Ammon's horn (tissue), 1 donor: Measurements from ENCODE around the gene SLC41A2.
A peak's percentile ranks its signal among the peaks of the same experiment; 100 is the strongest.
"Not testable (repeated sequence)": the region's sequence is repeated elsewhere in the genome, so short reads cannot be mapped to it uniquely, and the experiment has no call there.

ENCODE experiments used
- DNase-seq: peaks from one replicate; pipeline ENCODE4 v3.0.0-alpha.2; 2016; ENCODE audit warnings: low spot score

Gene SLC41A2, protein sequence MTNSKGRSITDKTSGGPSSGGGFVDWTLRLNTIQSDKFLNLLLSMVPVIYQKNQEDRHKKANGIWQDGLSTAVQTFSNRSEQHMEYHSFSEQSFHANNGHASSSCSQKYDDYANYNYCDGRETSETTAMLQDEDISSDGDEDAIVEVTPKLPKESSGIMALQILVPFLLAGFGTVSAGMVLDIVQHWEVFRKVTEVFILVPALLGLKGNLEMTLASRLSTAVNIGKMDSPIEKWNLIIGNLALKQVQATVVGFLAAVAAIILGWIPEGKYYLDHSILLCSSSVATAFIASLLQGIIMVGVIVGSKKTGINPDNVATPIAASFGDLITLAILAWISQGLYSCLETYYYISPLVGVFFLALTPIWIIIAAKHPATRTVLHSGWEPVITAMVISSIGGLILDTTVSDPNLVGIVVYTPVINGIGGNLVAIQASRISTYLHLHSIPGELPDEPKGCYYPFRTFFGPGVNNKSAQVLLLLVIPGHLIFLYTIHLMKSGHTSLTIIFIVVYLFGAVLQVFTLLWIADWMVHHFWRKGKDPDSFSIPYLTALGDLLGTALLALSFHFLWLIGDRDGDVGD

DNA sequence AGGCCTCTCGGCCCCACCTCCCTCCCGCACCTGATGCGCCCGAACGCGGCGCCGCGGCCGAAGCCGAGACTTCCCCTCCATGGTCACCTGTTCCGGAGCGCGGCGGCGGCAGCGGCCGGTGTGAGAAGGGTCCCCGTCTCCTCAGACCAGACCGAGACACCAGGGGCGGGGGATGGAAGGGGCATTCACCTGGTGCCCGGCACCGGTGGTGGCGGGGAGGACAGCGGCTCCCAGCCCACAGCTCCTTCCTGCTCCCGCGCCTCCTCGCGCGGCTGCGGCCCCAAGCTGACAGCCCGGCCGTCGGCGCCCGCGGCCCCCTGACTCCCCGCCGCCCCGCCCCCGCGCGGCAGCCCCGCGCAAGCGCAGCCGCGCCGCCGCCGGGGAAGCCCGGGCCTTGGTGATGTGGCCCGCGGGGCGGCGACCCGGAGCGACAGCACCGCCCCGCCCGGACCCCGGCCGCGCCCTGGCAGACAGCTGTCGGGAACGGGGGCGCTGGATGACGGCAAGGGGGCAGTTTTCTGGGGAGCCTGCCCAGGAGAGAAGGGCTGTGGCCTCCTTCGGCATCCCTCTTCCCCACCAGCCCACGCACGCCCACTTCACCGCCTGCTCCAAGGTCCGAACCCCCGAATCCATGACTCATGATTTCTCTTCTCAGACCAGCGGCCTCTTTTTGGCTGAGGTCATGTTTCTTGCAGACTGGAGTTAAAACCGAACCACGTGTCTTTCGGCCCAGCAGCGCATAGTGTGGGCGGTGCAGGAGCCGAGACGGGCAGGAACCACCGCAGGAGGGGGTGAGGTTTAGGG lies at the start of gene SLC41A2:
Gene SLC41A2, minus strand, starts transcription at position 290 of the 804 bp plus-strand sequence. CDS start 29,763 bp downstream, outside the sequence.
- peak; percentile 71 for DNase-seq

GRCh38 chr12:105001476-105001875 lies 43.4 kb upstream of the SLC41A2 start:
- no peak for DNase-seq

GRCh38 chr12:104999347-104999685 lies 41.2 kb upstream of the SLC41A2 start:
- DNase-seq = no peak

DNA sequence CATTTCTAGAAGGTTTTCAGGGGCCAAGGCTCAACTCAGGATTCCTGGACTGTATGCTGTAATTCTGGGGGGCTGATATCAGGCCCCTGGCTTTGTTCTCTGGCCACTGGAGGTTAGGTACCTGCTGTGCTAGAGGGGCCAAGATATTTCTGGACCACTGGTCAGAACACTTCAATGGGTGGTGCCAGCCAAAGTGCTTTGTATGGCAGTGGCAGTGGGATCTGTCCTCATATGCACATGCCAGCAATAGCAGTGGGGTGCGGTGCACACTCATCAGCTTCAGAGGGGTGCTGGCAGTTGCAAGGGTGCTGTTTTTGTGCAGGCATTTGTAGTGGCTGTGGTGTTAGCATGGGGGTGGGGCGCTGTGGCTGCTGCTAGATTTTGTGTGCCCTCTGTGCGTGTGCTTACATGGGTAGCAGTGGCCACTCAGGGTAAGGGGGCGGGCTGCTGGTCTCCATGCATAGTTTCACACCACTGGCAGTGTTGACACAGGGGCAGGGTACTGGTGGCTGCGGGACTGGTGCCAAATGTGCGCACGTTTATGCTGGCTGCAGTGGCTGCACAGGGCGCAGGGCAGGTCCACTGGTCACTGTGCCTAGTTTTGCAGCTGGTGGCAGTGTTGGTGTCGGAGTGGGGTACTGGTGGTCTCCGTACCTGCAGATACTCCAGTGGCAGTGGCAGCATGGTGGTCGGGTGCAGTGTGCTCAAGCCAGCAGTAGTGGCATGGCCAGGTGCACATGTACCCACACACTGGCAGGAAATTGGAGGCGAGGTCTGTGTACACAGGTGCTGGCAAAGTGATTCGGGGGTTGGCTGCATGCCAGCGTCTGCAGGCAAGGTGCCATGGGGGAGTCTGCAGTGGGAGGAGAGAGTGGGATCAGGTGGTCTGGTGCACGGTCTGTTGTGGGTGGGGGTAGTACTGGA lies 40.6 kb upstream of the SLC41A2 start:
- no peak for DNase-seq

DNA sequence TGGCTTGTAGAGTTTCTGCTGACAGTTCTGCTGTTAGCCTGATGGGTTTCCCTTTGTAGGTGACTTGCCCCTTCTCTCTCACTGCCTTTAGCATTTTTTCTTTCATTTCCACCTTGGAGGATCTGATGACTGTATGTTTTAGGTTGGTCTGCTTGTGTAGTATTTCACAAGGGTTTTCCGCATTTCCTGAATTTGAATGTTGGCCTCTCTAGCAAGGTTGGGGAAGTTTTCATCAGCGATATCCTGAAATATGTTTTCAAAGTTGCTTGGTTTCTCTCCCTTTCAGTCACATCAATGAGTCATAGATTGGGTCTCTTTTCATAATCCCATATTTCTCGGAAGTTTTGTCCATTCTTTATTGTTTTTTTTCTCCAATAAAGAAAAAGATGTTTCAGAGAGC lies 39.5 kb upstream of the SLC41A2 start:
- no peak for DNase-seq

- DNase-seq = no peak
Observed at GRCh38 chr12:104994336-104994735, 36.2 kb upstream of the SLC41A2 start.

DNA sequence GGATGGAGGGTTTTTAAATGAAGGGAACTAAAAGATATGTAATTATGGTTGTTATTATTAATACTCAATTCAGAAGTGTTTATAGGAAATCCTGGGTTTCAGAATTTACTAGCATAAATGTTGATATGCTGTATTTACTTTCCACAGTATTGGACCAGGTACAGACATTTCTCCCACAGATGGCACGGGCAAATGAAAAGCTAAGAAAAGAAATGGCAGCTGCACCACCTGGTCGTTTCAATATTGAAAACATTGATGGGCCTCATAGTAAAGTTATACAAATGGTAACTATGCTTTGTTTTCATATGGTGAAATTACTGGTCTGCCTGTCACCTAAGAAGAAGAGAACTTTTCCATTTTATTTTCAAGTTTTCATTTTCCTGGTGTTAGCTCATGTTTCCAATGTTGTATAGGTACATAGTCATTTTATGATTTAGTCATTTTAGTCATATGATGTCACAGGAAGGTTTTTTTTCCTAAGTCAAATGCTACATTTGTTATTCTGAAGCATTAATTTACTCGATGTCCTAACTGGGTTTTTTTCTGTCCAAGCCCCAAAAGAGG lies 33.6 kb upstream of the SLC41A2 start:
- DNase-seq = no peak

- no peak for DNase-seq
Observed at GRCh38 chr12:104990950-104991349, 32.9 kb upstream of the SLC41A2 start.

GRCh38 chr12:104986022-104986941 lies 28.2 kb upstream of the SLC41A2 start, which contains the start of gene NOPCHAP1:
Gene NOPCHAP1, plus strand, starts transcription at chr12:104986316. Its CDS starts 37 bp downstream, at chr12:104986353.
- DNase-seq = peak; percentile 96

DNA sequence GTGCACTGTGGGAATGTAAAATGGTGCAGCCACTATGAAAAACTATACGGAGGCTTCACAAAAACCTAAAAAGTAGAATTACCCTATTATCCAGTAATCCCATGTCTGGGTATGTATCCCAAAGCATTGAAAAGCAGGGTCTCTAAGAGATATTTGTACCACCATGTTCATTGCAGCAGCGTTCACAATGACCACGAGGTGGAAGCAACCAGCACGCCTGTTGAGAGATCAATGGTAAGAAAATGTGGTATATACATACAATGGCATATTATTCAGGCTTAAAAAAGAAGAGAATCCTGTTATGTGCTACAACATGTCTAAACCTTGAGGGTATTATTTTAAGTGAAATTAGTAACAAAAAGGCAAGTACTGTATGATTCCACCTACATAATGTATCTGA lies 27.1 kb upstream of the SLC41A2 start:
- no peak for DNase-seq

DNA sequence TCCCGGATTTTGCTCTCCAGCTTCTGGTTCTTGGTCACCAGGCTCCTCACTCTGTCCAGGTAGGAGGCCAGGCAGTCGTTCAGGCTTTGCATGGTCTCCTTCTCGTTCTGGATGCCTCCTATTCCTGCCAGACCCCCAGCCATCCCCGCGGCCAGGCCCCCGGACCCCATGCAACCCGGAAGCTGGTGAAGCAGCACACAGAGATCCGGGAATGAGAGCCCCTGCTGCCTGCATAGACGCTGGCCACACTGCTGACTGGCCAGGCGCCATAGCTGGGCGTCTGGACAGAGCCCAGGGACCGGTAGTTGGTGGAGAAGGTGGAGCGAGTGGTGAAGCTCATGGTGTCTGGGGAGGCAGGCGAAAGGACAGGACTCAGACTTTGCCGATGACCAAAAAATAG lies 19.6 kb upstream of the SLC41A2 start:
- DNase-seq = not testable (repeated sequence)

GRCh38 chr12:104976703-104977102 lies 18.6 kb upstream of the SLC41A2 start:
- no peak for DNase-seq

DNA sequence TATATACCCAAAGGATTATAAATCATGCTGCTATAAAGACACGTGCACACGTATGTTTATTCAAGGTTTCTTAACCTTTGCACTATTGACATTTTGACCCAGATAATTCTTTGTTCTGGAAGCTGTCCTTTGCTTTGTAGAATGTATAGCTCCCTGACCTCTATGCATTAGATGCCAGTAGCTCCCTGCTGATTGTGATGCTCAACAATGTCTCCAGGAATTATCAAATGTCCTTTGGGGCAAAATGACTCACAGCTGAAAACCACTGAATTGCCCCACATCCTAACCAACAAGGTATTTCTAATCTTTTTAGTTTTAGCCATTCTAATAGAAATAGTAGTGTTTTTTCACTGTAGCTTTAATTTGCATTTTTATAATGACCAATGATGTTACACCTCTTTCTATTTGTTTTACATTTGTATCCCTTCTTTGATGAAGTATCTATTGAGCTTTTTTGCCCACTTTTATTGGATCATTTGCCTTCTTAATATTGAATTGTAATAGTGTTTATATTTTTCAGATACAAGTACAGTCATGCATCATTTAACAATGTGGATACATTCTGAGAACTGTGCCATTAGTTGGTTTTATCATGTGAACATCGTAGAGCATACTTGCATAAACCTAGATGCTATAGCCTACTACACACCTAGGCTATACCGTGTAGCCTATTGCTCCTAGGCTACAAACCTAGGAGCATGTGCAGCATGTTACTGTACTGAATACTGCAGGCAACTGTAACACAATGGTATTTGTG lies 17.7 kb upstream of the SLC41A2 start:
- no peak for DNase-seq

DNA sequence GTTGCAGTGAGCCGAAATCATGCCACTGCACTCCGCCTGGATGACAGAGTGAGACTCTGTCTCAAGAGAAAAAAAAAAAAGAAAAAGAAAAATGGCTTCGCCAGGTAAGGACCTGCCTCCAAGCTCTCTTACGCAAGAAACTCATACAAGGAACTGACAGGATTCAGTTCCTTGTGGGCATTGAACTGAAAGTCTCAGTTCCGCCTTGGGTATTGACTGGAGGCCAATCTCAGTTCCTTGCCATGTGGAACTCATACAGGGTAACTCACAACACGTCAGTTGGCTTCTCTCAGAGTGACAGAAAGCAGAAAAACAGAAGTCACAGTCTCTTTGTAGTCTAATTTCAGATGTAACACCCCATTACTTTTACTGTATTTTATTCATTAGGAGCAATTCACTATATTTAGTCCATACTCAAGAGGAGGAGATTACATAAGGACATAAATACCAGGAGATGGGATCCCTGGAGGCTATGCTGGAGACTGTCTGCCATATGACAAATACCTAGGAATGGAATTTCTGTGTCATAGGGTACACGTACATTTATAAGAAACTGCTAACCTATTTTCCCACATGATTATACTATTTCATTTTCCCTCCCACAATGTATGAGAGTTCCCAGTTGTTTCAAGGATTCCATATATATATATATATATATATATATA lies 16.7 kb upstream of the SLC41A2 start:
- DNase-seq = peak; percentile 75

GRCh38 chr12:104973250-104973649 lies 15.2 kb upstream of the SLC41A2 start:
- DNase-seq = no peak

DNA sequence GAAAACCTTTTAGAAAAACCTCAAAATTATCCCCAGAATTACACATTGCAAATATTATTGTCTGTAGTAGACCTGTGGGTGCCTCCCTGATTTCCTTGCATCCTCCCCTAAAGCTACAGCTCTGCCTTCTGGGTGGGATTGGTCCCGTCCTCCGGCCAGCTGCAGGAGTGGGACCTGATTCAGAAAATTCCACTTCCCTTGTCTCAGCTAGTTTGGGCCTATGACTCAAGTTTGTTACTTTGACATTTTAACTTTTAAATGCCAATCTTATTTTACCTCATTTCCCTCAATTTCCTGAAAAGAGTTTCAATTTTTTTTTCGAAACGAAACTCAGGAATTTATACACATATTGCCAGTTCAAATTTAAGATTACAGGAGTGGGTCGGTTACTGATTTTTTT lies 13.2 kb upstream of the SLC41A2 start:
- DNase-seq = no peak

DNA sequence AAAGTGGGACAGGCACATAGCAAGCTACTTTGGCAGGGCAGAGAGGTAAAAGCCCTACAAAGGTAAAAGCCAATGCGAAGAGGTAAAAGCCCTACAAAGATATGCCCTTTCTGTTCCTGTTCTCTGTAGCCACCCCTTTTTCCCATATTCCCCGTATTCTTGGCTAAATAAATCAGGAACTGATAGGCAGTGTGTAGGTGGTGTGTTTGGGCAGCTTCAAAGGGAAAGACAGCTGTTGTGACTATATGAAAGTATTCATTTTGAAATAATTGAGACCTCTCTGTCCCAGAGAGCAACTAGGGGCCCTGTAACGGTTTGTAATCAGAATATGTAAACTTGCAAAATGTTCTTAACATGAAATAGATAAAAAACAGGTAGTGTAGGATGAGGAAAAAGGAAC lies 11.3 kb upstream of the SLC41A2 start:
- DNase-seq = no peak

DNA sequence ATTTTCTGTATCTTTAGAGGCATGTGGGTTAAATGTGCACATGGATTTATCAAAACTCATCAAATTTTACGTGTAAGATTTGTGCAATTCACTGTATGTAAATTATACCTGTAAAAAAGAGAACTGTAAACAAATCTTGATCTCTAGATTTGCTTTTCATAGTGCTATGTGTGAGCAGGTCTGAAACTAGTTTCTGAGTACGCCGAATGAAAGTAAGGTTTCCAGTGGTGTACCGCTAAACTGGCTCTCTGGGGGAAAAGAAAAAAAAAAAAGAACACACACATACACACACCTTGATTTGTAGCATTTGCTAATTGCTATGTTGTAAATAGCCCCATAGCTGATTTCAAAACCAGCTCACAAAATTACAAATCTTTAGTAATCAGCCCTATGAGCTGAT lies 8.6 kb upstream of the SLC41A2 start:
- DNase-seq = no peak

DNA sequence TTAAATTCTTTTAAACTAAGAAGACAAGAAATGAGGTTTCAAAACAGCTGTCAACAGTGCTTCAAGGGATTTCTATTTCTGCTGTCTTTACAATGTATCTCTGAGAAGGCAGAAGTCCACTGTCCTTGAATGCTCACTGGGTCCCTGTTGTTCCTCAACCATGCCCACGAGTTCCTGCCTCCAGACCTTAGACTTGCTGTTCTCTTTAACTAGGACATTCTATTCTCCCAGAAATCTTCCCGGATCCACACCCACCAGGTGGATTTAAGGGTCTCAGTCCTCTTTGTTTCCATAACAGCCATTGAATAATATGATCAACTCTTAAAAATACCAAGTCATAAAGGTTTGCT lies 6.7 kb upstream of the SLC41A2 start:
- no peak for DNase-seq
